GM18519 (cell line): ENCODE data around the gene CASP12.
"Not testable (repeated sequence)": the region's sequence is repeated elsewhere in the genome, so short reads cannot be mapped to it uniquely, and the experiment has no call there.

Experiments
- ATAC-seq: cut with Tn5 transposase; IDR thresholded peaks from one replicate; pipeline ENCODE4 v1.9.1; 2021; ENCODE audit warnings: mild to moderate bottlenecking, moderate library complexity; ENCODE audit not compliant: unreplicated experiment, low FRiP score

Gene CASP12

DNA sequence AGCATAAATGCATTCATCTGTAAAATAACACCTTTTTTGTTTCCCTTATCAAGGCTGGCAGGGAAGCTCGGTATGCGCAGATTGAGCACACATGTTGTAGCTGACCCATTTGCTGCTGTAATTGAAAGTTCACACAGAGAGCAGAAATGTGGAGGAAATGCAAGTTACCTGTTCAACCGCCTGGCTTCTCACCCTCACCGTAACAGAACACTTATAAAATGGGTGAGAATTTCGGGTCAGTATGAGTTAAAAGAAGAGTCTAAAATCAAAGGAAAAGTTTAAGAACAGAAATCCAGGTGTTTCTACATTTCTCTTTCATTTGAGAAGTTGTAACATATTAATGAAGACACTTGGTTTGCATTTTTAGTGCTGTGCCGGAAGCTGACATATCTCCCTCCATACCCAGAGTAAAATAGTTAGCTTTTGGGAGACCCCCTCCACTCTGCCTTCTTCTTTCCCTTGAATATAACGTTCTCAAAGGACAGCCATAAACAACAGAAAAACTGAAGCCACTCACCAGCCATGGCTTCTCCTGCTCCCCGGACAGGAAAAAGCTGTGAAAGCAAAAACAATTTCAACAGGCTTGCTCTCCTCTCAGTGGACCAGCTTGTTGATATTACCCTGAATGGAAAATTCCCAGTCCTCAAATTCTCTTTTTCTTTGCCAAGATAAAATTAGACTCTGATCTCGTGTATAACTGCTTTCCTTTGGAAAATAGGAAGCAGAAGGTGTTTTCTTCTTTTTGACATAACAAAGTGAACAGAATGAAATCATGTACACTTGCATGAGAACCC is at the start of gene CASP12:
Gene CASP12 (minus strand): TSS at position 570 of the 794 bp plus-strand sequence.
- no peak for ATAC-seq

DNA sequence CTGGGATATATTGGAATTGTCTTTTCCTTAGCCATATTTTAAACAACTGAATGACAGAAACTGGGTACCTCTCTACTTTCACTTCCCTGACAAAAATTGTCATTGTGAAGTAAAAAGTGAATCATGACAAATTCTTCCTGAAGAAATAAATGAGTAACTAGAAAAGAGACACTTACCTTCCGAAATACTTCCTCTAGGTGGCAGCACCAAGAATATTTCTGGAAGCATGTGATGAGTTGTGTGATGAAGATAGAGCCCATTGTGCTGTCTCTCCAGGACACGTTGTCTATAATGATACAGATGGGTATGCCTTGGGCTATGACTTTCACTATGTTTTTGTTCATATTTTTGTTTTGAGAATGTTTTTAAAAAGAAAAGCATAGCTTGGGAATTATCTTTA is 48.6 kb upstream of the CASP12 start:
- ATAC-seq = peak; percentile 86

DNA sequence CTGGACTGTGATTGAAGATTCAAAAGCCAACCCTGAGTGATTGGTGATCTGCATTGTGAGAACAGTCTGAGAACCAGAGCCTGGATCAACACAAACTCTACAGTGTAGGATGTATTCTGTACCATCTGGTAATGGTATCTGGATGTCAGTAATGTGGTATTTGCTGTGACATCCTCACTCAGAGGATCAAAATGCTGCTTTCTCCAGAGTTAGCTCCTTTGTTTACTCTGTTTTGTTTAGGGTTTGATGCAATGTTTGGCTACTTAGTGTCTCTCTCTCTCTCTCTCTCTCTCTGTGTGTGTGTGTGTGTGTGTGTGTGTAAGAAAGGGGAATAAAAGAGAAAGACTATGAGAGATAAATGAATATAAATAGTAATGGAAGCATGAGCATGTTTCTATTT is 45.8 kb upstream of the CASP12 start:
- ATAC-seq = no peak

DNA sequence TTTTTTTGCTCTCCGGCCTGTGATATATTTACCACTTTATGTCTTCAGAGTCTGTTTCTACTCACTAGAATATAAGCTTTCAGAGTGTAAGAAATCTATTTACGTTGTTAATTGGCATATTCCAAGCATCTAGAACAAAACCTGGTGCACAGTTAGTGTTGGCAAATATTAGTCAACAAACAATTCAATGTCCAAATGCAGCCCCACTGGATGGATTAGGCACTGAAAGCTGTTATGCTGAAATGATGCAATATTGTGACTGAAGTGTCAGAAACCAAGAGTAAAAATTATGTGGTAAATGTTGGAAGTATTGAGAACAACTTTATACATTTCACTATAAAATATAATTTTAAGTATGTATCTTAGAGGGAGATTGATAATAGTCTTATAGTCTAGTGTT is 45.3 kb upstream of the CASP12 start:
- ATAC-seq = no peak

DNA sequence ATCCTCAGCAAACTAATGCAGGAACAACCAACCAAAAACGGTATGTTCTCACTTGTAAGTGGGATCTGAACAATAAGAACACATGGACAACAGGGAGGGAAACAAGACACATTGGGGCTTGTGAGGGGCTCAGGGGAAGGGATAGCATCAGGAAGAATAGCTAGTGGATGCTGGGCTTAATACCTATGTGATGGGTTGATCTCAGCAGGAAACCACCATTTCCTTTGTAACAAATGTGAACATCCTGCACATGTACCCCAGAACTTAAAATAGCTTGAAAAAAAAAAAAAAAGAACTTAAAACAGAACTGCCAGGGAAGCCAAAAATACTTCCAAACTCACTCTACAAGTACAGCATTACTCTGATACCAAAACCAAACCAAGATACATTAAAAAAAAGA is 36.3 kb upstream of the CASP12 start:
- ATAC-seq = no peak

DNA sequence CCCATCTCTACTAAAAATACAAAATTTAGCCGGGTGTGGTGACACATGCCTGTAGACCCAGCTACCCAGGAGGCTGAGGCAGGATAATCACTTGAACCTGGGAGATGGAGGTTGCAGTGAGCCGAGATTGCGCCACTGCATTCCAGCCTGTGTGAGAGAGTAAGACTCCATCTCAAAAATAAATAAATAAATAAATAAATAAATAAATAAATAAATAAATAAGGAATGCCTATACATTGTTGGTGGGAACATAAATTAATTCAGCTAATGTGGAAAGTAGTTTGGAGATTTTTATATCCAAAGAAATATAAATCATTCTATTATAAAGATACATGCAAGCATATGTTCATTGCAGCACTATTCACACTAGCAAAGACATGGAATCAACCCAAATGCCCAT is 35.8 kb upstream of the CASP12 start:
- not testable (repeated sequence) for ATAC-seq

DNA sequence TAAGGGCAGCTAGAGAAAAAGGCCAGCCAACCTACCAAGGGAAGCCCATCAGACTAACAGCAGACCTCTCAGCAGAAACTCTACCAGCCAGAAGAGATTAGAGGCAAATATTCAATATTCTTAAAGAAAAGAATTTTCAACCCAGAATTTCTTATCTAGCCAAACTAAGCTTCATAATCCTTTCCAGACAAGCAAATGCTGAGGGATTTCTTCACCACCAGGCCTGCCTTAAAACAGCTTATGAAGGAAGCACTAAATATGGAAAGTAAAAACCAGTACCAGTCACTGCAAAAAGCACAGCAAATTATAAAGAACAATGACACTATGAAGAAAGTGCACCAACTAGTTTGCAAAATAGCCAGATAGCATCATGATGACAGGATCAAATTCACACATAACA is 30.6 kb upstream of the CASP12 start:
- no peak for ATAC-seq

DNA sequence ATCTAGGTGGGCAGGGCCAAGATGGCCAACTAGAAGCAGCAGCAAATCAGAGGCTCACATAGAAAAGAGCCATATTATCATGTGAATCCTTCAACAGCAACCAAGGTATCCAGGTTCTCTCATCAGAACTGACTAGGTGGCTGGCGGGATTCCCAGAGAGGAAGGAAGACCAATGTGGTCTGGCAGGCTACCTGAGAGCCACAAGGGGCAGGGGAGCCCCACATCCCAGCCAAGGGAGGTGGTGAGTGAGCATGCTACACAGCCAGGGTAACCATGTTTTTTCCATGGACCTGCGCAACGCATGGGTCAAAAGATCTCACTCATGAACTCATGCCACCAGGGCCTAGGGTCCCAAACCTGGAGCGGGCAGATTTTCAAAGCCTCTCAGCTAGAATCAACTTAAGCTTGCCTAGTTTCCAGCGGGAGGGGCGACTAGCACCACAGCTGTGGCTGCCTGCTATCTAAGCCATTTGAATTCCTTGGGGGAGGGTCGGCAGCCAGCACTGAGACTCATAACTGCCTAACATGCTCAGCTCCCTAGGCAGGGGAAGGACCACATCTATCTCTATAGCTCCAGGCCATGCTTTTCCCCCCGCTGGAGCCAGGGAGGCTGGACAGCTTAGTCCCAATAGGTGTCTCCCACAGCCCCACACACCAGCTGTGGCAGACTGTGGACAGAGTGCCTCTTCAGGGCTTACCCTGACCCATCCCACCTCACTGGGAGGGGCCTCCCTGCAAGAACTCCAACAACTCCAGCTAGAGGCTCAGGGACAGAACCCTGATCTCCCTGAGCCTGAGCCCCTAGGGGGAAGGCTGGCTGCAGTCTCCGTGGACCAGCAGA is 28.7 kb upstream of the CASP12 start:
- ATAC-seq = no peak

DNA sequence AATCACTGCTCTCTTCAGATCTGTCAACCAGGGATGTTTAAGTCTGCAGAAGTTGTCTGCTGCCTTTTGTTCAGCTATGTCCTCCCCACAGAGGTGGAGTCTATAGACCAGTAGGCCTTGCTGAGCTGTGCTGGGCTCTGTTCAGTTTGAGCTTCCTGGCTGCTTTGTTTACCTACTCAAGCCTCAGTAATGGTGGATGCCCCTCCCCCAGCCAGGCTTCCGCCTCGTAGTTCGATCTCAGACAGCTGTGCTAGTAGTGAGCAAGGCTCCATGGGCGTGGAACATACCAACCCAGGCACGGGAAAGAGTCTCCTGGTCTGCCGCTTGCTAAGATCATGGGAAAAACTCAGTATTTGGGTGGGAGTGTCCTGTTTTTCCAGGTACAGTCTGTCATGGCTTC is 27.6 kb upstream of the CASP12 start:
- ATAC-seq = no peak

DNA sequence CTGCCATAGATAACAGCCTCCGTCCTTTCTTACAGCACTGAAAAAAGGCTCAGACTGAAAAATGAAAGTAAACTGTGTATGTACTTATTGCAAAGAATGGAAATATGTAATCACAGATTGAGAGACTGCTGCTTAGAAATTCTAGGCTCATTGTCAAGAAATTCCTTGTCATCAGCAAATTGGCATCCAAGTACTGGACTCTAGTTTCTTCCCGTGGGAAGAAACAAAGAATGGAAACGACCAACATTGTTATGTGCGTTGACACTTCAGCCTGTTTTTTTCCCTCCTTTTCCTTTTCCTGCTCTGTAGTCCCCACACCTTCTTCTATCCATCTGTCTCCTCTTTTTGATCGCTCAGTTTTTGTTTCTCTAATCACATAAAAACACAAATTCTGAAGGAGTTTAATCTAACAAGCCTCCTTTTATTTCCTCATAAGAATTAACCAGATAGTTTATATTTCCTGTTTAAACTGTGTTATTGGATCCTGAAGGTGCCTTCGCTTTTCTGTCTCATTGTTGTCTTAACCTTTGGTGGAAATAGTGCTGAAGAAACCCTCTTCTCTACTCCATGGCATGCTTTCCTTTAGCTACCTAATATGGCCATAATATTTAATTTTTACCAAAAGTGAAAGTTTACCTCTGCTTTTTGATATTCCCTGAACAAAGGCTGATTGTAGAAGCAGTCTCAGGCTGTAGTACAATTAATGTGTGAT is 20.0 kb upstream of the CASP12 start:
- peak; percentile 80 for ATAC-seq

DNA sequence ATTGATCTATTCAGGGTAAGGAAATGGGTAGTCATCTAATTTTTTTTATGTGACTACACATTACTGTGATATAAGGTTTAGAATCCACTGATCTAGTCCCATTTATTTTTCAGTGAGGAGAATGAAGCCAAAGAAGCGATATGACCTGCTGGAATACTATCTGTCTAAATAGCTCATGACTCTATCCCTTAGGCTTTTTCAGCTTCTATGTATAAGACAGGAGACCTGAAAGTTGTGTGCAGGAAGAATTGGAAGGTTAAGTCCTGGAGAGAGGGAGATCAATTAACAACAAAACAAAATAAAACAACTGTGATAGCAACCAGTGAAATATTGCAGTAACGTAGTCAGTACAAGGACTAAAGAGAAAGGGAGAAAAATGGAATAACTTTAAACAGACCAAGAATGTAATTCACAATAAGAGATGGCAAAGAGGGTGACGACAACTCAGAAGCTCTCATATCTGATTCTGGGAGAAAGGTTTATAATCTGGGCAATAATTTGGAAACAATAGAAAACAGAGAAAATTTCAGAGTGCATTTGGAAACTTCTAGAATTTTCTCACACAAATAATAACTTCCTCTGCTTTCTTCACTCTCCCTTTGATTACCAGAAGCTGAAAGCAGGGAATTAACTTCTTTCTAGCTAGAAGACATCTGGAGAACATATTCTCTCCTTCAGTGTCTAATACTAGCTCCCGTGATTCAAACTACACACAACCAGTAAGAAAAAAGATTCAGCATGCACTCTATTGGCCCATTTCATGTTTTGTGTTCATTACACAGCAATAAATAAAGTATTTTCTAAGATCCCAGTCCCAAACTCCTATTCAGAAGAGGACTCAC is 19.2 kb upstream of the CASP12 start:
- ATAC-seq = peak; percentile 30

DNA sequence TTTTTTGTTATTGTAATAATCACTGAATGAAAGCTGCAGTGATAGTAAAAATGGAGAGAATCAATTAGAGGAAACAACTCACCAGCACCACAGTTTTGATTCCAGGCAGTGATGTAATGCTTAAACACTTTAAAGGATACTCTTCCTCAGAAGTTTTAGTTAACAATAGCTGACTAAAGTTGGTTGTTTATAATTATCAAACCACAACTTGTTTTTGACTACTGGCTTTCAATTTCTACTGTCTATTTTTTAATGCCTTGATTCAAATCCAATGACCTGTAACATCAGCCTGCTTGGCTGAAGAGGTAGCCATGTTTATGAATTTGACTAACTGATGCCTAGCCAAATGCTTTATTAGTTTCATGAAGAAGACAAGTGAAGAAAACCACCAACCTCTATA is 18.2 kb upstream of the CASP12 start:
- no peak for ATAC-seq

DNA sequence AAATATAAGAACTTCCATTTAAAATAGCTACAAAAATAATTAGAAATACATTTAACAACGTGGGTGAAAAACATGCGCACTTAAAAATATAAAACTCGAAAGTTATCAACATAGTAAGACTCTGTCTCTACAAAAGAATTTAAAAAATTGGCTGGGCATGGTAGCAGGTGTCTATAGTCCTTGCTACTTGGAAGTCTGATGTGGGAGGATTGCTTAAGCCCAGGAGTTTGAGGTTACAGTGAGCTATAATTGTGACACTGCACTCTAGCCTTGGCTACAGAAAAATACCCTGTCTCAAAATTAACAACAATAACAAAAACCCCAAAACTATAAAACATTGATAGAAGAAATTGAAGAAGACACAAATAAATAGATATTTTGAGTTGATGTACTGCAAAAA is 13.8 kb upstream of the CASP12 start:
- ATAC-seq = no peak

DNA sequence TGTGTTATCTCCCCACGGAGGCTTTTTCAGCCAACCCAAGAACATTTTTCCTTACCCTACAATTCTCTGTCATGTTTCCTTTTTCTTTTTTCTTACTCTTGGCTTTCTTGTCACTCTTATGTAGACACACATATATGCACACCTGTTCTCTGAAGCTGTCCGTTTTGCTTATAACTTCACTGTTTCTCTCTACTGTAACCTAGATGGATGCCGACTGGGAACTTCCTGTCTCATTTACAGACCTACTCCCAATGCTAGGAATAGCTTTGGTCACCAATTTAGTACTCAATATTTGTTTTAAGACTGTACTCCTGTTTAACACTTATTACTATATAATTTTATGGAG is 9.9 kb upstream of the CASP12 start:
- ATAC-seq = no peak

DNA sequence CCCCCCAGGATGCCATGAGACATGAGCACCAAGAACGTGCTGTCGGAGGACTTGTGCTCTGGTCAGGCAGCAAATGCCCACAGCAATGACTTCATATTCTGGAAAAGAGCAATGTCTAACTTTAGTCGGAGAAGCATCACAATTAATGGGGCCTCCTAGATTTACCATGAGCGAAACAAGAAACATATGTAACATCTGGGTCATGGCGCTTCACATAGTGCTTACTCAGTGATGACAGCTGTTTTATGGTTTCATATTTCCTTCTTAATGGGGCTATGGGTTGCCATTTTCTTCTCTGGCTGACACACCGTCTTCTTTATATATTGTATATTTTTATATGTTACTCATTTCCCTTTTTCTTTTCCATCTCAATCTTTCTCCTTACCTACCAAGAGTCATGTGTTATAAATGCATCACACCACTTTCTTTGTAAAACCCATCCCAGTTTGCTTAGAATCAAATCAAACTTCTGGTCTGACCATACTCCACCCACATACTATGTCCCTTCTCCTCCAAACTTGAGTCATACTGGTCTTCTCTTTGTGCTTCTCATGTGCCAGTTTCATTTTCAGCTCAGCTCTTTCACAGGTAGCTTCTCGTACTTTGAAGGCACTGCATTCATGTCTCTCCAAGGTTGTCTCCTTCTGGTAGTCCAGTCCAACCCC is 9.4 kb upstream of the CASP12 start:
- ATAC-seq = peak; percentile 95

DNA sequence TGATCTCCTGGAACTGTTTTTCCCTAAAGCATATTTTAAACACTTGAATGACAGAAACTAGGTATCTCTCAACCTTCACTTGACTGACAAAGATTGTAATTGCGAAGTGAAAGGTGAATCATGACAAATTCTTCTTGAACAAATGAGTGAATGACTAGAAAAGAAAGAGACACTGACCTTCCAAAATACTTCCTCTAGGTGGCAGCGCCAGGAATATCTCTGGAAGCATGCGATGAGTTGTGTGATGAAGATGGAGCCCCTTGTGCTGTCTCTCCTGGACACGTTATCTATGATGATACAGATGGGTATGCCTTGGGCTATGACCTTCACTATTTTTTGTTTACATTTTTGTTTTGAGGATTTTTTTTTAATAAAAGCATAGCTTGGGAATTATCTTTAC is 7.0 kb upstream of the CASP12 start:
- ATAC-seq = no peak

DNA sequence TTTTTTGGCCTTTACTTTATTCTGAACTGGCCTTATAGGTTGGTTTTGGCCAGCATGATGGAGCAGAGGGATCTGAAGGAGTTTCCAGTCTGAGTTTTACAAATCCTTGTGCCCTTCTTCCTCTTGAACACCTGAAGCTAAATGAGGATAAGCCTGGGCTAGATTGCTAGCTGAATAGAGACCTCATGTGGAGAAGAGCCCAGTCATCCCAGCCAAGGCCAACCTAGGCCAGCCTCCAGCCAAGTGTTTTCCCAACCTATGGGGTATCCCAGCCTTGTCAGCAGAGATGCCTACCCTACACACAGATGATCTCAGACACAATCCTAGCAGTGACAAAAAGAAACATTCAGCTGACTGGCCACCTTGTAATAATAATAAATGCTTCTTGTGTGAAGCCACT is 966 bp upstream of the CASP12 start:
- no peak for ATAC-seq

DNA sequence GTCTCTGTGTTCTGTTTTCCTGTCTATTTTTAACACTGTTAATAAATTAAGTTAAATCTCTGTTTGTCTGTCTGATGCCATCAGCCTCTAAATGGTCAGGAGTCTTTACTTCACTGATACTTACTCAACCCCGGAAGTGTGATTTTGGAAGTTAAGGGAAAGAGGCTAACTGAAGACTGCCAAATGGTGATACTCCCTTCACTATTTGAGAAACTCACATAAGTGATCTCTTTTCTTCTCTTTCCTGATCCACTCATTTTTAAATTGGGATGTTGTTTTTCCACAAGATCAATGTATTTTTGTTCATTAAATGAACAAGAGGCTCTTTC is 389 bp upstream of the CASP12 start:
- no peak for ATAC-seq

DNA sequence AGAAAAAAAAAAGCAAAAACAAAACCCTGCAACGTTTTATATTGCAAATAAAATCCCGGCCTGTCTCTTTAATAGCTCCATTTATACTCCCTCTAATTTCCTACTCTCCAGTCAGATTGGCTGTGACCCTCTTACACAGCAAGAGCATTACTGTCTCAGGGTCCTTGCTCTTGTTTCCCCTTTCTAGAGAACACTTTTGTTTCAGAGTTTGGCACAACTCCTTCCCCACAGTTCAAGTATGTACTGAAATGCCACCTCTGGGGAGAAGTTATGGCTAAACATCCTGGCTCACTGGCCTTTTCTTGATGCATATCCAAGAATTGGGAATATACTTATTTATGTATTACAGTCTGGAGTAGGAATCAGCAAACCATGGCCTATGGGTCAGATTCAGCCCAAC is 2.6 kb downstream of the CASP12 start:
- ATAC-seq = no peak

DNA sequence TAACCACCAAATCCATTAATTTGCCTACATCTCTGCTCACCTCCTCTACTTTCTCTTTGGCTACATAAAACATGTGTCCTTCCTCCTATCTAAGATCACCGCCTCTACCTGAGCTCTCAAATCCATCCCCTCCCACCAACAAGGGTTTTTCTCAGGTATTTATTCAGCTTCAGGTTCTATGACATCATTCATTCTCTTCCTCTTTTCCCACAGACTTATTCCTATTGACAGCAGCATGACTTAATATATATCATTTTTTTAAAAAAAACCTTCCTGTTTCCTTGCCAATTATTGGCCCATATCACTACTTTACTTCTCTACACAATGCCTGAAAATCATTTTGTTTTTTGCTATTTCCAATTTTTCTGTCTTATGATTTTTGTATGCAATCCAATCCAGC is 4.4 kb downstream of the CASP12 start:
- ATAC-seq = no peak
